Omental fat pad (tissue), 4 donors: ENCODE results near the gene EPHB4. TPM values are rescaled to one million over a fixed set of nuclear protein-coding genes. Genes with fewer than 3 reads are reported as not detected.

ENCODE experiments used
- ATAC-seq: fragments of 150-250 bp; one replicate; pipeline ENCODE4 v1.9.1; 2016; ENCODE audit warnings: mild to moderate bottlenecking, moderate library complexity; ENCODE audit not compliant: low FRiP score
- DNase-seq: peaks from one replicate; pipeline ENCODE4 v3.0.0-alpha.2; 2019; ENCODE audit warnings: low spot score
- CTCF ChIP-seq, 3 donors: fragments of 450-650 bp; IDR thresholded peaks; one replicate each; pipeline ENCODE4 v1.5.1; 2016 to 2017; ENCODE audit warnings: antibody characterized with exemption in 3 of 3, mild to moderate bottlenecking in 3 of 3, moderate library complexity in 2 of 3
- total RNA-seq, 4 donors: library from RNA; depleted of rRNA; stranded (reverse); fragments of >200 nt; gene quantifications; one replicate each; pipeline ENCODE4 v1.1.0, GENCODE V29; 2016

Gene EPHB4
- total RNA-seq, 4 donors from 2014 or later, result 24.3 to 73.5 (median 37.4) TPM

- TF ChIP-seq CTCF (IDR thresholded peaks at IDR 0.05), result no peak
- DNase-seq, result no peak
- no peak for ATAC-seq
Measured at GRCh38 chr7:100825215-100825671, 2.1 kb downstream of the EPHB4 start.

- ATAC-seq (no peak), DNase-seq (no peak)
- TF ChIP-seq CTCF (IDR thresholded peaks at IDR 0.05), result no peak
Measured at GRCh38 chr7:100824499-100825214, 2.7 kb downstream of the EPHB4 start.

GRCh38 chr7:100823534-100823933 is 3.8 kb downstream of the EPHB4 start:
- TF ChIP-seq CTCF (IDR thresholded peaks at IDR 0.05), result no peak
- ATAC-seq (no peak), DNase-seq (no peak)

GRCh38 chr7:100823140-100823525 is 4.2 kb downstream of the EPHB4 start:
- no peak for TF ChIP-seq CTCF (IDR thresholded peaks at IDR 0.05)
- ATAC-seq, result no peak
- no peak for DNase-seq

GRCh38 chr7:100822236-100823139 is 4.8 kb downstream of the EPHB4 start:
- TF ChIP-seq CTCF (IDR thresholded peaks at IDR 0.05), result no peak
- ATAC-seq (no peak), DNase-seq (no peak)

- ATAC-seq (no peak), DNase-seq (no peak)
- no peak for TF ChIP-seq CTCF (IDR thresholded peaks at IDR 0.05)
Measured at GRCh38 chr7:100819586-100819985, 7.7 kb downstream of the EPHB4 start.
